GM19023 (cell line): ENCODE measurements around the gene TMEM239.

Source experiments
- ATAC-seq: cut with Tn5 transposase; IDR thresholded peaks from one replicate; pipeline ENCODE4 v1.9.1; 2021; ENCODE audit warnings: mild to moderate bottlenecking, moderate library complexity; ENCODE audit not compliant: unreplicated experiment

The TMEM239 gene

DNA sequence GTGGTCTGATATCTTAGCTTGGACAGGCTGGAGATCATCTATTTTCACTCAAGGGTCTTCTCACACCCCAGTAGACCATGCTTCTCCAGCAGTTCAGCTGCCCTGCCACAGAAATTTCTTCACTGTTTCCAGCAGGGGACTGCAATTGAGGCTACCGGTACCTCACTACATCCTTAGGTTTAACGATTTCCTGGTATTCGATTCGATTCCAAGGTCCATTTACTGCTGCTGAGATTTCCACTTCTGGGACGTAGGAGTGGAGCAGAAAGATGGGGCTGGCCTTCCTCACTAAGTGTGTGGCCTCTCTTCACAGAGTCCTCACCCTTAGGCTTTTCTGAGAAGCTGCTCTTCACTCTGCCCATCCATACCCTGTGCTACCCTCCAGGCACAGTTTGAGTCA, 30.5 kb downstream of the TMEM239 start:
- ATAC-seq: no peak

DNA sequence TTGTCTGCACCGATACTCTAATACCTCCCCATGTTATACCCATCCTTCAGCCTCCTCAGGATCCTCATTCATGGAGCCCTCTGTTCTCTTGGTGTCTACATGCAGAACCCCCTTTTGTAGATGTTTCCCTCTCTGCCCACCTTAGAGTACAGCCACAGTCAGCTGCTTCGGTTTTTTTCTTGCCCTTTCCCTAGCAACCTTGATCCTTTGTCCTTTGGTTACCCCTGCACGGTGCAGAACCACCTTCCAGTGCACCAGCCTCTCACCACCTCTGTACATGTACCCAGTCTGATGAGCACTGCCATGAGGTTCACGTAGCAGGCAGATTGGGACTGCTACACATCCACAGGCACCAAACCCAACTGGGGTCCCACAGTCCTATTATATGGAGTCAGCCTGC, 31.6 kb downstream of the TMEM239 start:
- no peak for ATAC-seq

DNA sequence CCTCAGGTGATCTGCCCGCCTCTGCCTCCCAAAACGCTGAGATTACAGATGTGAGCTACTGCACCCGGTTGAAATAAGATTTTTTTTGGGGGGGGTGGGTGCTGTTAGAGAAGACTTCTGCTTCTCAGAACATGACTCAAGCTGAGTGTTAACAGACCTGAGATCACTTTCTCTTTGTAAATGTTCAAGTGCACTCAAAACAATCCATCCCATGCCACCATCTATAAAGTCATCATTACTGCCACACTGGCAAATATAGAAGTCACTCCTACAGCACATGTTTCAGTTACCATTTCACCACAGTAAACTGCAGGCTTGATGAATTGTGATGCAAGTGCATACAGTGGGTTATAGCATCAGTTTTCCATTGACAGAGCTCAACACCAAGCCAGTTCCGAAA, 33.4 kb downstream of the TMEM239 start:
- ATAC-seq: no peak

DNA sequence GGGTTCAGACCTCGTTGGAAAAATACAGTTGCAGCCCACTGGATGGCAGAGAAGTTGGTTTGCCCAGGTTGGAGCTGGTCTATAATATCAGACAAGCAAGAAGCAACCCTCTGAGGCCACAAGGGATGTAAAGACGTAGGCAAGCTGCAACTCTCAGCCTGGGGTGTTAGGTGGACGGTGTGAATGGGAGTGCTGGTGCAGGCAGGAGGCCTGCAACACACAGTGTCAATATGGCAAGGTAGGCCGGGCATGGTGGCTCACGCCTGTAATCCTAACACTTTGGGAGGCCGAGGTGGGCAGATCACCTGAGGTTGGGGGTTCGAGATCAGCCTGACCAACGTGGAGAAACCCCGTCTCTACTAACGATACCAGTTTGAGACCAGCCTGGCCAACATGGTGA, 34.9 kb downstream of the TMEM239 start:
- no peak for ATAC-seq

DNA sequence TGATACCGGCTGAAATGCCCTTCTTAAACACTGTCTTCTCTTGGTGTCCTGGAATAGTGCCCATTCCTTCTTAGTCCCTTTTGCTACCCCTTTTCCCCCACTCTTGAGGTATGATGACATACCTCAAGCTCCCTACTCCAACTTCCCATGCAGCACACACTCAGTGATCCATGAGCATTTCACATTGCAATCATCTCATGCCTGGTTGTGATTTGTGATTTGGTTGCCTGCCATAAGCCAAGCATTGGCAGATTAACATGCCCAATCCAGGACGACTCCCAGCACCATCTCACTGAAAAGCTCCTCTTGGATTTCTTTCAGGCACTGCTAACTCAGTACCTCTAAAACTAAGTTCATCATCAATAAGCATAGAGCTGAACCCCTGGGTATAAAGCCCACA, 42.4 kb downstream of the TMEM239 start:
- no peak for ATAC-seq

DNA sequence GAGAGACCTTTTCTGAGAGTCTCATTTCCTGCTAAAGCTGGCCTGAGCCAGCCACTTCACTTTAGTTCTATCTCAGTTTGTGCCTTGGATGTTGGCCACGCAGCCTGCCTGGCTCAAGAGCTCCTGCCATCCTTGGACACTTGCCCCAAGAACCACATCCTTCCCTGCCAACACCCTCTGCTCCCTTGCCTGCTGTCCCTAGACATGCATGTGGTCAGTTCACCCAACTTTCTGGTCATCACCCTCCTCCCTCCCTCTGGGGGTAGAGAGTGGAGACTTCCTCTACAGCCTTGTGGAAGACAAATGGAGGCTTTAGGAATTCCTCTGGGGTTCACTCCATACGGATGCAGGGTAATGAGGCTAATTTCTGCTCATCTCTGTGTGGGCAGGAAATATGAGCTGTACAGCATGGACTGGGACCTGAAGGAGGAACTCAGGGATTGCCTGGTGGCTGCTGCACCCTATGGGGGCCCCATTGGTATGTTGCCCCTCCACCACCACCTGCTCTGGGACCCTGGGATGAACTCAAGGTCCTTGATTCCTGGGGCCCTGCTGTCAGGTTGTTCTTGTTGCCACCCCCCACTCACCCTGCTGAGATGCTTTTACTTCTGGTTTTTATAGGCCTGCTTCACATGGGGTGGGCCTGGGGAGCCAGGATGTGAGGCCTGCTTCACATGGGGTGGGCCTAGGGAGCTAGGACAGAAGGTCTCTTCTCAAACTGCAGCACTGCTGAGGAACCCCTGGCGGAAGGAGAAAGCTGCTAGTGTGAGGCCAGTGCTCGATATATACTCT, 43.4 kb downstream of the TMEM239 start:
- no peak for ATAC-seq

DNA sequence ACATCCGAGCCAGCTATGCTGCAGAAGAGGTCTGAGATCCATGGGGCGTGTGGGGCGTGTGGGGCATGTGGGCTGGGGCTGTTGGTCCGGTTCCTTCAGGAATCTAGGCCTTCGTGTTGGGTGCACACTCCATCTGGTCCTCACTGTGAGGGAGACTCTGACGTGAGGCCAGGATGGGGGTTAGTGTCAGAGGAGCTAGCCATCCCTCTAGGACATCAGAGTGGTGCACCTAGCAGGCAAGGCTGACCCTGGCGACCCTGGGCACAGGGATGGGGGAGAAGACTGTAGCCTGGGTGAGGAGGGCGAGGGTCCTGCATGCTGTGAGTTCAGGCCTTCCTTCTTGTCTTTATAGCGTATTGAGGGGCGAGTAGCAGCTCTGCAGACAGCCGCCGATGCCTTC, 48.5 kb downstream of the TMEM239 start:
- ATAC-seq: no peak

DNA sequence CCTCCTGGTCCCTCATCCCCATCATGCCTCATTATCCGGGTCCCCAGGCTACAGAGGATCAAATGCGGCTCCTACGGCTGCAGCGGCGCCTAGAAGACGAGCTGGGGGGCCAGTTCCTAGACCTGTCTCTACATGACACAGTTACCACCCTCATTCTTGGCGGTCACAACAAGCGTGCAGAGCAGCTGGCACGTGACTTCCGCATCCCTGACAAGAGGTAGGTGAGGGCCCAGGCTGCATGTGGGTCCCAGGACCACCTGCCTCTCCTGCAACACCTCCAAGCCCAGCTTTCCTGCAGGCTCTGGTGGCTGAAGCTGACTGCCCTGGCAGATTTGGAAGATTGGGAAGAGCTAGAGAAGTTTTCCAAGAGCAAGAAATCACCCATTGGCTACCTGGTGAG, 48.9 kb downstream of the TMEM239 start:
- ATAC-seq: no peak

DNA sequence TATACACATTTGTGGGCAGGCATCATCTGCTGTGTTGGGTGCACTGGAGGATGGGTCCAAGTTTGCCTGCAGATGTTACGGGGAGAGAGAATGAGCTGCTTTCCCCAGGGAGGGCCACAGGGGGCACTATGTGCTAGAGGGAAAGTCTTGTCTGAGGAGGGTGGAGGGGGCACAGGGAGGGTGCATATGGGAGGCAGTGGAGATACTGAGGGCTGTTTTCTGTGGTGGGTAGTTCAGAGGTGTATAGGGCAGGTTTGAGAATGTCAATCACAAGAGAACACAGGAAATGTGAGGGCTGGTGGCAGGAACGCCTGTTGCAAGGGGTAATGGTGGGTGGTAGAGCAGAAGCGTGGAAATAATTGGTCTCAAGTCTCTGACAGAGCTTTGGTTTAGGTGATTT, 49.5 kb downstream of the TMEM239 start:
- no peak for ATAC-seq

DNA sequence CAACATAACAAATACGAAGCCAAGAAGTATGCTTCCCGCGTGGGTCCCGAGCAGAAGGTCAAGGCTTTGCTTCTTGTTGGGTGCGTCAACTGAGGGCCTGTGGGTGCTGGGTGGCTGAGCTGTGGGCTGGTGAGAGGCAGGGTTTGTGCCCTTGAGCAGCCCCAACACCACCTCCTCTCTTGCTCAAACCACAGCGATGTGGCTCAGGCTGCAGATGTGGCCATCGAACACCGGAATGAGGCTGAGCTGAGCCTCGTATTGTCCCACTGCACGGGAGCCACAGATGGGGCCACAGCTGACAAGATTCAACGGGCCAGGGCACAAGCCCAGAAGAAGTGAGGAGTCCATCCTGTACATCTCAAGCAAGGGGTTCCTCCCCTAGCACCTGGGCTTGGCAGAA, 50.1 kb downstream of the TMEM239 start:
- no peak for ATAC-seq

DNA sequence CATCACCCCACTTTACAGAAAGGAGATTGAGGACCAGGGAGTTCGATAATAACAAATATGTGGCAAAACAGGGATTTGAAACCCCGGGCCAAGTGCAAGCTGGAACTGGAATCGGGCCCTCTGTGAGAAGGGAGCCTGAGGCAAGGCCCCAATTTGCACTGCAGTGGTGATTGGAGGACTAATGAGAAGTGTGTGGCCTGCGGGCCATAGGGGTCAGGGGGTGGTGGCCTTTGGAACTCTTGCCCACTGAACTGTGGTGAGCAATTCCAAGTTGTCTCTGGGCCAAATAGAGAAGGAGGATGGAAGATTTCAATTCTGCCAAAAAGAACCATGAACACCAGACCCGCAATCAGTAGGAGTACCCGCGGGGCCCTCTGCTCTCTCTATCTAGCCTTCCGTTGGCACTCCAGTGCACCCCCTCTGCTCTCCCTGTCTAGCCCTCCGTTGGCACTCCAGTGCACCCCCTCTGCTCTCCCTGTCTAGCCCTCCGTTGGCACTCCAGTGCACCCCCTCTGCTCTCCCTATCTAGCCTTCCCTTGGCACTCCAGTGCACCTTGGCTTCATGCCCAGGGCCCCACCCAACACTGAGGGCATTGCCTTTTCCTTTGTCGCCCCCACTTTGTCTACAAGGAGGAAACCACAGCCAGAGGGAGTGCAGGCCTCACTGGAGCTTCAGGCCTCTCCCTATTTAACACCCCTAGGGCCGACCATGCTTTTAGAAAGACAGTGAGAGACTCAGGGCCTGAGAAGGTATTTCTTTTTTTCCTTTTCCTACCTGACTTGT, 51.1 kb downstream of the TMEM239 start:
- no peak for ATAC-seq
